Fibroblast of mammary gland (primary cell): Measurements from ENCODE around the gene WIPF3.

Experiments used
- DNase-seq: peaks from one replicate; pipeline ENCODE4 v3.0.0-alpha.2; 2010; ENCODE audit warnings: low read depth
- H3K4me3 ChIP-seq: 2 replicates; pipeline ENCODE4 v1.5.1; 2011; ENCODE audit warnings: low read depth, mild to moderate bottlenecking, low read length, moderate library complexity; ENCODE audit not compliant: control insufficient read depth
- TF ChIP-seq, protein P1 (sequence below): conservative IDR thresholded peaks from 2 replicates; pipeline ENCODE4 v1.5.1; 2011; ENCODE audit warnings: low read depth, low read length, inconsistent platforms; ENCODE audit not compliant: control insufficient read depth, insufficient read depth

Gene WIPF3

DNA sequence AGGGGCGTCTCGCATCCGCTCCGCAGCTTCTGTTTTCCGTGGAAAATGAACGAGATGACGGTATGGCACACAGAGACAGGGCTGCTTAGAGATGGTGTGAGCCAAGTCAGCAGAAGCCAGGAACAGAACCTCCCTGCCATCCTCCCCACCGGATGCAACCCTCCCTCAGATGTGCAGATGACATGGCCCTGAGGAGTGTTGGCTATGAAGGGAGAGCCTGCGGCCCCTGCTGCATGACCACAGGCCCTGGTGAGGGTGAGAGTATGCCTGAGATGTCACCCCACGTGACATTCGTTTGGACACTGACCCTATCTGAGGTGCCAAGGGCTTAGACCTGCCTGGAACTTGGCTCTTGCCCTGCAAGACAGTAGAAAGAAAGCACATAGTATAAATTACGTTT lies 29.4 kb downstream of the WIPF3 start:
- TF ChIP-seq, protein P1, sequence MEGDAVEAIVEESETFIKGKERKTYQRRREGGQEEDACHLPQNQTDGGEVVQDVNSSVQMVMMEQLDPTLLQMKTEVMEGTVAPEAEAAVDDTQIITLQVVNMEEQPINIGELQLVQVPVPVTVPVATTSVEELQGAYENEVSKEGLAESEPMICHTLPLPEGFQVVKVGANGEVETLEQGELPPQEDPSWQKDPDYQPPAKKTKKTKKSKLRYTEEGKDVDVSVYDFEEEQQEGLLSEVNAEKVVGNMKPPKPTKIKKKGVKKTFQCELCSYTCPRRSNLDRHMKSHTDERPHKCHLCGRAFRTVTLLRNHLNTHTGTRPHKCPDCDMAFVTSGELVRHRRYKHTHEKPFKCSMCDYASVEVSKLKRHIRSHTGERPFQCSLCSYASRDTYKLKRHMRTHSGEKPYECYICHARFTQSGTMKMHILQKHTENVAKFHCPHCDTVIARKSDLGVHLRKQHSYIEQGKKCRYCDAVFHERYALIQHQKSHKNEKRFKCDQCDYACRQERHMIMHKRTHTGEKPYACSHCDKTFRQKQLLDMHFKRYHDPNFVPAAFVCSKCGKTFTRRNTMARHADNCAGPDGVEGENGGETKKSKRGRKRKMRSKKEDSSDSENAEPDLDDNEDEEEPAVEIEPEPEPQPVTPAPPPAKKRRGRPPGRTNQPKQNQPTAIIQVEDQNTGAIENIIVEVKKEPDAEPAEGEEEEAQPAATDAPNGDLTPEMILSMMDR: no peak
- DNase-seq: no peak

DNA sequence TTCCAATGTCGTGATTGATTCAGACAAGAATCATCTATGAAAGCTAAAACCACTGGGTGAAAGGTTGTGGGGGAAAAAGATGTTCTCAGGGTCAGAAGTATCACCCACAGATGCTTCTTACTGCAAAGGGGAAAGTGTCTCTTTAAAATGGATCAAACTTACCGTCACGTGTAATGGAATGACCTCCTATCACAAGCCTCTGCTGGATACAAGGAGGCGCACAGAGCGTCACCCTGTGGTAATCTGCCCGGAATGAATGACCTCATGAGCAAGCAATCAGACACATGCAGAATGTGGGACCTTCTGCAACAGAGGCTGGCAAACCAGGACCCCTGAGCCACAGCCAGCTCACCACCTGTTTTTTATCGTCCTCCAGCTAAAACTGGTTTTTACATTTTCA lies 33.0 kb downstream of the WIPF3 start:
- TF ChIP-seq, protein P1: no peak
- peak; percentile 83 for DNase-seq
- H3K4me3 ChIP-seq: no peak overlapping the region

More for the DNA sequence above, 29.4 kb downstream of the WIPF3 start:
- no peak overlapping the region for H3K4me3 ChIP-seq

DNA sequence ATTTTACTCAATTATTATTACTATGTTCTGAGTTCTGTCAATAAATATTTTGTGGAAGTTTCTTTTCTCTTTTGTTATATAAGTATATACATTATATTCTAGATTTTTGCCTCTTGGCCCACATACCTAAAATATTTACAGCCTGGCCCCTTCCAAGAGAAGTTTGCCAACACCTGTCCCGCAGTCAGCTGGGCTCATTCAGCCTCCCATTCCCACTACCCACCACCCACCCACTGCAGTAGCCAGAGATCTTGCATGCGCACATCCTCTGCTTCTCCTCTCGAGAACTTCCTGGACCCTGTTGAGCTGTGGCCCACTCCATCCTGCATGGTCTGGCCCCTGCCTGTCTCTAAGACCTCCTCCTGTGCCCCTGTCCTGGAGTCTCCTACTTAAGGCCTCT lies 33.6 kb downstream of the WIPF3 start:
- TF ChIP-seq, protein P1: no peak
- no peak overlapping the region for H3K4me3 ChIP-seq
- DNase-seq: no peak

DNA sequence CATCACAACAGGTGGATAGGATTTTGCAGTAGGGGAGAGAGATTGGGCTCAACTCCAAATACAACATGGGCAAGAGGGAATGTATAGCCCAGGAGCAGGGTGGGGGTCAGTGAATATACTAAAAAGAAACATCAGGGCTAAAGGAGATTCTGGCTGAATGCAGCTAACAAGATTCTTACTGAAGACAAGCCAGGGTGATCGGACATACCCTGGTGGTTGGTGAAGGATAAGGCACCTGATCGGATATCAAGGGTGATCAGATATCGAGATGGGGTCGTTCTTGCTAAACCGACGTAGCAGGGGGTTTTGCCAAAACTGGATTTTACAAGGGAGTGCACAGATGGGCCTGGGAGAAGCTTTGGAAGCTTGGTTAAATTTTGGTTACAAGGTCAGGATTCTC lies 34.4 kb downstream of the WIPF3 start:
- no peak overlapping the region for H3K4me3 ChIP-seq
- no peak for DNase-seq
- TF ChIP-seq, protein P1: peak; percentile 12

DNA sequence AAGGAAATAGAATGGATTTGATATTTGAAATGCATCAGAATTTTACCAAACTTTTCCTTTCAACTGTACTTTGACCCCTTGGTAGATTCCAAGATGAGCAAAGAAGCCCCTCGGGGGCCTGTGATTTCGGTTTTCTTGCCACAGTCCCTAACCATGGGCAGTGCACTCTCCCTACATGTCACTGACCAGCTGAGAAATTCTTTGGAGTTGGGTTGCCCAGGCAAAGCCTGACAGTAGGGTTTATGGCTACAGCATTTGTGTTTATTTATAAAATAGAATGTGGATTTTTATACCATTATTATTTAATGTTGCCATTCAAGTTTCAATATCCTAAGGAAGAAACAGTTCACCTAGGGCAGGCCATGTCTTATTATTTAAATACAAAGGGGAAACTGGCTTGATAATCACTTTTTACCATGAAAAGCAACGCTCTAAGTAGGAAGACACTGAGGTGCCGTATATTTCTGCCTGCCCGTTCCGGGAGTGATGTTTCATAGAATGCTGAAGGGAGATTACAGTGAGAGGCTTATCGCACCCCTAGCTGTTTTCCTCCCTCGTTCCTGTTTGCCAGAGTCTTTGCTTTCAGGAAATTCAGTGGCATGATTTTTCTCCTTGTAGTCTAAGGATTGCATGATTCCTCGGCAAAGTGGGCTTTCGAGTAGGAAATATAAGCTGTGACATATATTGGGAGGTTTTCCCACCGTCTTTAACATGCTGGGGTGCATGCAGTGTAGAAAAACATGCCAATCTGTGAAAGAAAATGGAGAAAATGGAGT lies 35.8 kb downstream of the WIPF3 start:
- no peak overlapping the region for H3K4me3 ChIP-seq
- TF ChIP-seq, protein P1: no peak
- DNase-seq: no peak

DNA sequence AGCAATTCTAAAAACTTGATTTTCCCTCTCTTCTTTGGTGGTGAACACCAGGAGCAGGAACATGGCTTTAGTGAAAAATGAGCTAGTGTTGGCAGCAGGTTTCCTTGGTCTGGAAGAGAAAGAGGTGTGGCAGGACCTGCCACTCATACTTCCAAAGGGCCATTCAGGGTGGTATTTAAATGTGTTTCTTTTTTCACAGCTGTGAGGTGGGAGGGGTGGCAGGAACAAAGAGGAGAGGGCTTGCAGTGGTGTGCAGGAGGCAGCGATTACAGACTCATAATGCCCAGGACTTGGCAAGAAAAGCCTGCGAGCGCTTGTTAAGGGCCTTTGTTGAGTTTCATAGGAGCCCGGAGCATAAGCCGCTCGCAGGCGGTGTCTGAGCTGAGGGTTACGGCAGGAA lies 36.8 kb downstream of the WIPF3 start:
- TF ChIP-seq, protein P1: no peak
- no peak overlapping the region for H3K4me3 ChIP-seq
- DNase-seq: no peak
